NT2/D1 (cell line): ENCODE data around the gene RHBDL3.
"Not testable (repeated sequence)": the region's sequence is repeated elsewhere in the genome, so short reads cannot be mapped to it uniquely, and the experiment has no call there.

Experiments used
- DNase-seq: peaks from one replicate; pipeline ENCODE4 v3.0.0-alpha.2; 2011; ENCODE audit warnings: low read depth, low spot score
- H3K27me3 ChIP-seq: 2 replicates; pipeline ENCODE4 v1.6.0; 2011; ENCODE audit warnings: mild to moderate bottlenecking; ENCODE audit not compliant: insufficient read length, insufficient read depth
- H3K36me3 ChIP-seq: 2 replicates; pipeline ENCODE4 v1.6.1; 2011; ENCODE audit warnings: mild to moderate bottlenecking, low read length, mixed read lengths; ENCODE audit not compliant: insufficient read depth, insufficient read length
- H3K4me1 ChIP-seq: 2 replicates; pipeline ENCODE4 v1.5.1; 2011; ENCODE audit not compliant: insufficient read depth, insufficient read length
- H3K4me3 ChIP-seq: 2 replicates; pipeline ENCODE4 v1.5.1; 2011; ENCODE audit warnings: low read depth; ENCODE audit not compliant: insufficient read length
- H3K9ac ChIP-seq: 2 replicates; pipeline ENCODE4 v1.6.0; 2011; ENCODE audit warnings: low read depth; ENCODE audit not compliant: insufficient read length
- H3K9me3 ChIP-seq: 2 replicates; pipeline ENCODE4 v1.5.1; 2011; ENCODE audit warnings: mild to moderate bottlenecking, low read length; ENCODE audit not compliant: insufficient read depth
- SUZ12 ChIP-seq: IDR thresholded peaks from 2 replicates; pipeline ENCODE4 v1.6.1; 2011; ENCODE audit not compliant: insufficient read length, insufficient read depth; ENCODE audit errors: extremely low read depth
- YY1 ChIP-seq: IDR thresholded peaks from 2 replicates; pipeline ENCODE4 v1.6.1; 2011; ENCODE audit not compliant: insufficient read length, insufficient read depth
- ZNF274 ChIP-seq: IDR thresholded peaks from 2 replicates; pipeline ENCODE4 v1.6.1; 2011; ENCODE audit warnings: mild to moderate bottlenecking, low read depth, low read length

RHBDL3 gene

GRCh38 chr17:32319548-32319905 lies 53.9 kb downstream of the RHBDL3 start:
- no peak overlapping the region for H3K9ac ChIP-seq
- H3K4me3 ChIP-seq, result no peak overlapping the region
- H3K27me3 ChIP-seq, result no peaks in the 10 kb centered on the region
- no peaks in the 10 kb centered on the region for H3K36me3 ChIP-seq
- DNase-seq, result no peak
- no peak for TF ChIP-seq SUZ12
- no peak for TF ChIP-seq ZNF274
- no peak for TF ChIP-seq YY1
- H3K9me3 ChIP-seq, result no peaks in the 10 kb centered on the region
- peaks cover 9% of the 10 kb centered on the region for H3K4me1 ChIP-seq

- H3K9ac ChIP-seq, H3K36me3 ChIP-seq, H3K9me3 ChIP-seq, DNase-seq, H3K27me3 ChIP-seq, H3K4me1 ChIP-seq, H3K4me3 ChIP-seq: not testable (repeated sequence)
Measured at GRCh38 chr17:32320080-32320479, 54.4 kb downstream of the RHBDL3 start.

- H3K27me3 ChIP-seq, result no peaks in the 10 kb centered on the region
- H3K9me3 ChIP-seq, result no peaks in the 10 kb centered on the region
- no peak overlapping the region for H3K9ac ChIP-seq
- TF ChIP-seq ZNF274 (no peak), YY1 (no peak), SUZ12 (no peak)
- H3K4me3 ChIP-seq, result no peak overlapping the region
- H3K4me1 ChIP-seq, result peaks cover 9% of the 10 kb centered on the region
- DNase-seq, result no peak
- H3K36me3 ChIP-seq, result no peaks in the 10 kb centered on the region
Measured at GRCh38 chr17:32320847-32321246, 55.2 kb downstream of the RHBDL3 start.

DNA sequence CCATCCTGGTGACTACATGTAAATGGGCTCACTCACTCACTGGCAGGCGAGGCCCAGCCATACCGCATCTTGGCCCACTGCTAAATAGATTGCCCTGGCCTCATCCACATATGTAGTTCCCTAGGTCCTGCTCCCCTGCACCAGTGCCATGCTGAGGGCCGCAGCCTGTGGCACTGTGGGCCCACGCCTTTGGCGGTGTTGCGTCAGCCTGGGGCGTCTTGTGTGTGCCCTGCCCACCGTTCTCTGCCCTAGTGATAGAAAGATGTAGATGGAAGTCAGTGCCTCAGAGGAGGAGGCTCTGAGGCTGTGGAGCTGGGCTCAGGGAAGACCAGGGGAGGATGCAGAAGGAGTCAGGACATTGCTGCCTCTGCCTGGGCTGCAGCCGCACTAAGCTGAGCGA lies 57.4 kb downstream of the RHBDL3 start:
- peaks cover 9% of the 10 kb centered on the region for H3K4me1 ChIP-seq
- H3K9ac ChIP-seq, result no peak overlapping the region
- no peak for DNase-seq
- no peaks in the 10 kb centered on the region for H3K27me3 ChIP-seq
- TF ChIP-seq YY1 (no peak), SUZ12 (no peak), ZNF274 (no peak)
- H3K9me3 ChIP-seq, result no peaks in the 10 kb centered on the region
- H3K36me3 ChIP-seq, result no peaks in the 10 kb centered on the region
- H3K4me3 ChIP-seq, result no peak overlapping the region

DNA sequence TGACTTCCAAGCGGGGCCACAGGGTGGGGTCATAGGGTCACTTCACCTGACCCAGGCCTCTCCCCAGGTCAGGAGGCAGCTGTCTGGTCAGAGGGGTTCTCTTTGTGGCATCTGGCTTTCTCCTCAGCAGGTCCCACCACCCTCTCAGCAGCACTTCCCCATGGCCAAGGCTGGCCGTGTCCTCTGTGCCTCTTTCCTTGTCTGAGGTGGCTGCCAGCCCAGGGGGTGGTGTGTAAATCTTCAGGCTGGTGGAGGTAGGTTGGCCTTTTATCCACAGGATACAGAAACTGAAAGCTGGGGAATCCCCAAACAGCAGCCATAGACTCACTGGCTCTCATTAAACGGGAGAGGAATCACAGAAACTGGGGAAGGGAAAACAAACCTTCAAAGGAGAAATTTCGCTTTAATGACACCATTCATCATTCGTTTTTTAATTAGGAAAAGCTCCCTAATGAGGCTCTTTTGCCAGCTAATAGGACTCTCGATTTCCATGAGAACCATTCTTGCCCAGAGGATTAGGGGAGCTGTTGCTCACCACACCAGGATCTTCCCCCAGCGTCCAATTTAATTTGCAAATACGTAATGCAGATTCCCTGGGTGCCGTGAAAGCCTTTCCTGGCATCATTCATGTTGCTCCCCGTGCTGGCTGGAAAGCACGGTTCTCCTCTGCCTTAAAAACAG lies 58.3 kb downstream of the RHBDL3 start:
- TF ChIP-seq YY1 (no peak), ZNF274 (no peak), SUZ12 (no peak)
- no peak overlapping the region for H3K9ac ChIP-seq
- H3K9me3 ChIP-seq, result no peaks in the 10 kb centered on the region
- H3K36me3 ChIP-seq, result no peaks in the 10 kb centered on the region
- no peak overlapping the region for H3K4me3 ChIP-seq
- peaks cover 5% of the 10 kb centered on the region for H3K4me1 ChIP-seq
- no peak for DNase-seq
- no peaks in the 10 kb centered on the region for H3K27me3 ChIP-seq

DNA sequence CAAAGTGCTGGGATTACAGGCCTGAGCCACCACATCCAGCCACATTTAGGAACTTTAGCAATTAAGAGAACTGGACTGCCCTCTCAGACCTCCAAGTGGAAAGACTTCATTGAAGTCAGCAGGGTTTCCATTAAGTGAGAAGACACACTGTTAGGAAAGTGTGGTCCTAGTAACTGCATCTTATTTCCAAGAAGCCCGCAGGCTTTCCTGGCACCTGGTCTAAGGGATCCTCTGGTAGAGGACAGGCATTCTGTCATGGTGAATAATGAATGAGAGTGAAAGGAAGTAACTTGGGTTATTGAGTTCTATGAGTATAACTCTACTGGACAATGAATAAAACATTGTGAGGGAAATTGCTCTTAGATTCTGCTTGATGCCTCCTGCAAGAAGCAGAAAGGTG lies 62.3 kb downstream of the RHBDL3 start:
- DNase-seq, result no peak
- H3K4me1 ChIP-seq, result peaks cover 2% of the 10 kb centered on the region
- no peak overlapping the region for H3K9ac ChIP-seq
- TF ChIP-seq SUZ12 (no peak), YY1 (no peak), ZNF274 (no peak)
- H3K4me3 ChIP-seq, result no peak overlapping the region
- peaks cover under 1% of the 10 kb centered on the region for H3K36me3 ChIP-seq
- H3K27me3 ChIP-seq, result no peaks in the 10 kb centered on the region
- no peaks in the 10 kb centered on the region for H3K9me3 ChIP-seq

- DNase-seq, result no peak
- Histone ChIP-seq H3K9me3 (no peaks in the 10 kb centered on the region), H3K36me3 (peaks cover 19% of the 10 kb centered on the region), H3K9ac (no peak overlapping the region), H3K27me3 (no peaks in the 10 kb centered on the region), H3K4me1 (no peaks in the 10 kb centered on the region), H3K4me3 (no peak overlapping the region)
- TF ChIP-seq SUZ12 (no peak), YY1 (no peak), ZNF274 (no peak)
Measured at GRCh38 chr17:32330147-32330546, 64.5 kb downstream of the RHBDL3 start.
